HEK293 (cell line): ENCODE data around the gene TPH1.

Experiments
- CTCF ChIA-PET: fragments of 350-600 bp; formaldehyde crosslinking; extraction: SDS; loops from one replicate; lab custom pipeline; 2021; ENCODE audit warnings: antibody characterized with exemption; lab: Yijun Ruan, JAX
- POLR2A ChIA-PET: fragments of 300-600 bp; formaldehyde crosslinking; extraction: SDS; loops from one replicate; lab custom pipeline; 2020; ENCODE audit warnings: antibody characterized with exemption, inconsistent platforms; lab: Yijun Ruan, JAX
- H3K27ac ChIP-seq: fragments of 200-500 bp; sonication (Bioruptor generic); 2 replicates; pipeline ENCODE4 v1.5.1; 2014; ENCODE audit warnings: low read depth, low read length, control low read depth, inconsistent platforms; ENCODE audit errors: extremely low read depth
- H3K36me3 ChIP-seq, 2 experiments: fragments of 200-500 bp in 1 of 2; sonication (Bioruptor generic) in 1 of 2; 1 replicate in 1 of 2; 2 replicates in 1 of 2; pipeline ENCODE4 v1.5.1; 2014 to 2017; ENCODE audit warnings: inconsistent platforms in 2 of 2, low read length in 2 of 2; ENCODE audit not compliant: control insufficient read depth in 2 of 2, insufficient read depth in 1 of 2
- H3K4me1 ChIP-seq: fragments of 200-500 bp; sonication (Bioruptor generic); 2 replicates; pipeline ENCODE4 v1.5.1; 2014; ENCODE audit warnings: mild to moderate bottlenecking, low read length, inconsistent platforms; ENCODE audit not compliant: control insufficient read depth, insufficient read depth
- H3K4me3 ChIP-seq: 2 replicates; pipeline ENCODE4 v1.5.1; 2011; ENCODE audit warnings: low read depth, mild to moderate bottlenecking, control low read depth, low read length, moderate library complexity
- H3K9me3 ChIP-seq: fragments of 200-500 bp; sonication (Bioruptor generic); 2 replicates; pipeline ENCODE4 v1.5.1; 2014; ENCODE audit warnings: low read depth, low read length, inconsistent platforms; ENCODE audit not compliant: control insufficient read depth, insufficient read depth
- GLIS1 ChIP-seq: fragments of 450-650 bp; formaldehyde crosslinking; IDR thresholded peaks from 2 replicates; pipeline ENCODE4 v1.5.1; 2016; ENCODE audit warnings: missing biosample characterization, missing genetic modification characterization
- GLIS2 ChIP-seq: fragments of 450-650 bp; formaldehyde crosslinking; IDR thresholded peaks from 2 replicates; pipeline ENCODE4 v1.5.1; 2016; ENCODE audit warnings: missing biosample characterization, missing genetic modification characterization
- HIC1 ChIP-seq: fragments of 450-650 bp; formaldehyde crosslinking; IDR thresholded peaks from 2 replicates; pipeline ENCODE4 v1.5.1; 2016; ENCODE audit warnings: missing biosample characterization, missing genetic modification characterization
- IKZF3 ChIP-seq: fragments of 450-650 bp; IDR thresholded peaks from 2 replicates; pipeline ENCODE4 v1.5.0; 2018; ENCODE audit warnings: missing biosample characterization, mild to moderate bottlenecking, missing genetic modification characterization, moderate library complexity
- KLF8 ChIP-seq: fragments of 450-650 bp; formaldehyde crosslinking; IDR thresholded peaks from 2 replicates; pipeline ENCODE4 v1.5.1; 2016; ENCODE audit warnings: missing biosample characterization, missing genetic modification characterization
- MZF1 ChIP-seq: fragments of 450-650 bp; formaldehyde crosslinking; IDR thresholded peaks from 2 replicates; pipeline ENCODE4 v1.5.1; 2017; ENCODE audit warnings: missing biosample characterization, missing genetic modification characterization, borderline replicate concordance
- SETDB1 ChIP-seq: IDR thresholded peaks from one replicate; pipeline ENCODE4 v1.6.1; 2017; ENCODE audit warnings: mild to moderate bottlenecking, low read length, moderate library complexity, mixed read lengths; ENCODE audit not compliant: insufficient read length
- SP2 ChIP-seq: fragments of 450-650 bp; formaldehyde crosslinking; IDR thresholded peaks from 2 replicates; pipeline ENCODE4 v1.5.1; 2016; ENCODE audit warnings: missing biosample characterization, missing genetic modification characterization
- SP3 ChIP-seq: fragments of 450-650 bp; formaldehyde crosslinking; IDR thresholded peaks from 2 replicates; pipeline ENCODE4 v1.5.1; 2016; ENCODE audit warnings: missing biosample characterization, missing genetic modification characterization
- ZBTB20 ChIP-seq: fragments of 450-650 bp; formaldehyde crosslinking; IDR thresholded peaks from 2 replicates; pipeline ENCODE4 v1.5.1; 2016; ENCODE audit warnings: missing biosample characterization, missing genetic modification characterization
- ZBTB44 ChIP-seq: fragments of 450-650 bp; IDR thresholded peaks from 2 replicates; pipeline ENCODE4 v1.5.1; 2018; ENCODE audit warnings: missing biosample characterization, mild to moderate bottlenecking, missing genetic modification characterization
- ZFP3 ChIP-seq: fragments of 450-650 bp; formaldehyde crosslinking; IDR thresholded peaks from 2 replicates; pipeline ENCODE4 v1.5.1; 2016; ENCODE audit warnings: low read depth, missing biosample characterization, missing genetic modification characterization
- ZFP41 ChIP-seq: fragments of 450-650 bp; formaldehyde crosslinking; IDR thresholded peaks from 2 replicates; pipeline ENCODE4 v1.5.1; 2016; ENCODE audit warnings: missing biosample characterization, missing genetic modification characterization, borderline replicate concordance
- ZNF324 ChIP-seq: fragments of 450-650 bp; formaldehyde crosslinking; IDR thresholded peaks from 2 replicates; pipeline ENCODE4 v1.5.1; 2016; ENCODE audit warnings: missing biosample characterization, missing genetic modification characterization
- ZNF394 ChIP-seq: fragments of 450-650 bp; formaldehyde crosslinking; IDR thresholded peaks from 2 replicates; pipeline ENCODE4 v1.5.1; 2016; ENCODE audit warnings: missing biosample characterization, missing genetic modification characterization, mild to moderate bottlenecking, moderate library complexity, borderline replicate concordance
- ZNF561 ChIP-seq: fragments of 450-650 bp; IDR thresholded peaks from 2 replicates; pipeline ENCODE4 v1.5.1; 2018; ENCODE audit warnings: missing biosample characterization, missing genetic modification characterization, borderline replicate concordance
- ZNF600 ChIP-seq: fragments of 450-650 bp; formaldehyde crosslinking; IDR thresholded peaks from 2 replicates; pipeline ENCODE4 v1.5.1; 2016; ENCODE audit warnings: missing biosample characterization, missing genetic modification characterization
- ZNF660 ChIP-seq: fragments of 450-650 bp; IDR thresholded peaks from 2 replicates; pipeline ENCODE4 v1.5.1; 2018; ENCODE audit warnings: missing biosample characterization, mild to moderate bottlenecking, missing genetic modification characterization
- ZNF843 ChIP-seq: fragments of 450-650 bp; formaldehyde crosslinking; IDR thresholded peaks from 2 replicates; pipeline ENCODE4 v1.5.1; 2016; ENCODE audit warnings: missing biosample characterization, missing genetic modification characterization
- TF ChIP-seq, protein P1 (sequence below): fragments of 450-650 bp; formaldehyde crosslinking; IDR thresholded peaks from 2 replicates; pipeline ENCODE4 v1.5.1; 2017; ENCODE audit warnings: missing biosample characterization, missing genetic modification characterization
- TF ChIP-seq, protein P2 (sequence below): fragments of 450-650 bp; formaldehyde crosslinking; IDR thresholded peaks from 2 replicates; pipeline ENCODE4 v1.5.1; 2016; ENCODE audit warnings: missing biosample characterization, missing genetic modification characterization
- TF ChIP-seq, protein P3 (sequence below): fragments of 450-650 bp; formaldehyde crosslinking; optimal IDR thresholded peaks from 2 replicates; pipeline ENCODE3; 2016; ENCODE audit warnings: missing biosample characterization, mild to moderate bottlenecking, missing genetic modification characterization
- TF ChIP-seq, protein P4 (sequence below): fragments of 450-650 bp; formaldehyde crosslinking; IDR thresholded peaks from 2 replicates; pipeline ENCODE4 v1.5.1; 2016; ENCODE audit warnings: missing biosample characterization, missing genetic modification characterization

TPH1 gene

DNA sequence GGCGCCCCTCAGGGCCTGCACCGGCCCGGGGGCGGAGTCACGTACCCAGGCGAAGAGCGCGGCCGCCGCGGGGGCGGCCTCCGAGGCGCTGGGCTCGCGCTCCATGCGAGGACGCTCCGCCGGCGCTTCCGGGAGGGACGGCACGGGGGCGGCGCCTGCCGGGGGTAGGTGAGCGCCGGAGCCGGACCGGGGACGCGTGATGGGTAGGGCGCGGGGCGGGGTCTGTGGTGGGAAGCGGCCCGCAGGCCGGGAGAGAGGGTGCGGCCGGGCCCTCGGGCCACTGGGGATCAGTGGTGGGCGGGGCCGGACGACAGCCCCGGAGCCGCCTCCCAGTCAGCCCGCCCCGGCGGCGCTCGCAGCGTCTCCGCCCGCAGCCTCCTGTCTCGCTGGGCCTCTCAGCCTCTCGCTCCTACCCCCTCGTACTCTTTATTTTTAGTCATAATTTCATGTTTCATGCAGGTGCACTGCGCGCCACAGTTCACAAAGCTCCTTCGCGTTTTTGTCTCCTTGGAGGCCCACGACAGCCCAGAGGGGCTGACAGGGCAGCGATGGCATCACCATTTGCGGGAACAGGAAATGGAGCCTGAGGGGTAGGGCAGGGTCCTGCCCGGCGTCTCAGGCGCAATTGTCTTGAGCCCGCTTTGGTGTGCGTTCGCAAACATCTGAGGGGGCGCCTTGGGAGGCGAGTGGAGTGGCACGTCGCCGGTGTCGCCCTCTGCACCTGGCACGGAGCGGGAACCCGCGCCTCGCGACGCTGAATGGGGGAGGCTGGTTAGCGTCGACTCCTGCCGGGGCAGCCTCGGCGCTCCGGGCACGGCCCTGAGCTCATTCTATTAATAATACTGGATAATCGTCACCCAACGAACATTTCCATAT lies 32.9 kb downstream of the TPH1 start, which contains the start of gene SERGEF:
TSS of gene SERGEF (minus strand) at position 142 of the 876 bp plus-strand sequence. CDS start at position 105, 37 bp downstream.
- CTCF ChIA-PET, result interaction anchor here (0.6 to 1.5 kb wide), 8 partner anchors 22 to 1596 kb away, joined by 3 to 7 read pairs (median 4); no protein-coding TSS in a partner anchor
- peak within 1 kb of the TSS; percentile 60; the same call in 1 of the 2 replicates for H3K27ac ChIP-seq
- no peaks in the 10 kb centered on the region for H3K4me1 ChIP-seq
- H3K36me3 ChIP-seq, result no peaks in the 10 kb centered on the region
- H3K9me3 ChIP-seq, result no peaks in the 10 kb centered on the region
- peak within 1 kb of the TSS; percentile 72 for H3K4me3 ChIP-seq
- POLR2A ChIA-PET, result interaction anchor here (0.6 to 1.1 kb wide), 3 partner anchors 93 to 269 kb away, joined by 3 read pairs; partner anchors contain the start of gene SAAL1
- no peak for TF ChIP-seq ZNF843 (tag by site-specific recombination)
- TF ChIP-seq ZNF660, result peak; percentile 59
- TF ChIP-seq ZFP3, result no peak
- TF ChIP-seq MZF1 (tag by site-specific recombination), result no peak
- TF ChIP-seq ZNF600 (tag by site-specific recombination), result peak; percentile 67
- TF ChIP-seq GLIS2 (tag by site-specific recombination), result peak; percentile 65
- peak; percentile 49; the same call in 1 of the 2 replicates for TF ChIP-seq ZNF561 (tag by site-specific recombination)
- TF ChIP-seq ZNF324 (tag by site-specific recombination), result no peak
- TF ChIP-seq, protein P1, sequence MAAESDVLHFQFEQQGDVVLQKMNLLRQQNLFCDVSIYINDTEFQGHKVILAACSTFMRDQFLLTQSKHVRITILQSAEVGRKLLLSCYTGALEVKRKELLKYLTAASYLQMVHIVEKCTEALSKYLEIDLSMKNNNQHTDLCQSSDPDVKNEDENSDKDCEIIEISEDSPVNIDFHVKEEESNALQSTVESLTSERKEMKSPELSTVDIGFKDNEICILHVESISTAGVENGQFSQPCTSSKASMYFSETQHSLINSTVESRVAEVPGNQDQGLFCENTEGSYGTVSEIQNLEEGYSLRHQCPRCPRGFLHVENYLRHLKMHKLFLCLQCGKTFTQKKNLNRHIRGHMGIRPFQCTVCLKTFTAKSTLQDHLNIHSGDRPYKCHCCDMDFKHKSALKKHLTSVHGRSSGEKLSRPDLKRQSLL, result peak; percentile 91
- peak; percentile 71 for TF ChIP-seq ZBTB20 (tag by site-specific recombination)
- TF ChIP-seq ZNF394 (tag by site-specific recombination), result no peak
- TF ChIP-seq SP3 (tag by site-specific recombination), result peak; percentile 48
- TF ChIP-seq, protein P2, sequence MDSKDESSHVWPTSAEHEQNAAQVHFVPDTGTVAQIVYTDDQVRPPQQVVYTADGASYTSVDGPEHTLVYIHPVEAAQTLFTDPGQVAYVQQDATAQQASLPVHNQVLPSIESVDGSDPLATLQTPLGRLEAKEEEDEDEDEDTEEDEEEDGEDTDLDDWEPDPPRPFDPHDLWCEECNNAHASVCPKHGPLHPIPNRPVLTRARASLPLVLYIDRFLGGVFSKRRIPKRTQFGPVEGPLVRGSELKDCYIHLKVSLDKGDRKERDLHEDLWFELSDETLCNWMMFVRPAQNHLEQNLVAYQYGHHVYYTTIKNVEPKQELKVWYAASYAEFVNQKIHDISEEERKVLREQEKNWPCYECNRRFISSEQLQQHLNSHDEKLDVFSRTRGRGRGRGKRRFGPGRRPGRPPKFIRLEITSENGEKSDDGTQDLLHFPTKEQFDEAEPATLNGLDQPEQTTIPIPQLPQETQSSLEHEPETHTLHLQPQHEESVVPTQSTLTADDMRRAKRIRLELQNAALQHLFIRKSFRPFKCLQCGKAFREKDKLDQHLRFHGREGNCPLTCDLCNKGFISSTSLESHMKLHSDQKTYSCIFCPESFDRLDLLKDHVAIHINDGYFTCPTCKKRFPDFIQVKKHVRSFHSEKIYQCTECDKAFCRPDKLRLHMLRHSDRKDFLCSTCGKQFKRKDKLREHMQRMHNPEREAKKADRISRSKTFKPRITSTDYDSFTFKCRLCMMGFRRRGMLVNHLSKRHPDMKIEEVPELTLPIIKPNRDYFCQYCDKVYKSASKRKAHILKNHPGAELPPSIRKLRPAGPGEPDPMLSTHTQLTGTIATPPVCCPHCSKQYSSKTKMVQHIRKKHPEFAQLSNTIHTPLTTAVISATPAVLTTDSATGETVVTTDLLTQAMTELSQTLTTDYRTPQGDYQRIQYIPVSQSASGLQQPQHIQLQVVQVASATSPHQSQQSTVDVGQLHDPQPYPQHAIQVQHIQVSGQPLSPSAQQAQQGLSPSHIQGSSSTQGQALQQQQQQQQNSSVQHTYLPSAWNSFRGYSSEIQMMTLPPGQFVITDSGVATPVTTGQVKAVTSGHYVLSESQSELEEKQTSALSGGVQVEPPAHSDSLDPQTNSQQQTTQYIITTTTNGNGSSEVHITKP (tag by site-specific recombination), result no peak
- TF ChIP-seq, protein P3, sequence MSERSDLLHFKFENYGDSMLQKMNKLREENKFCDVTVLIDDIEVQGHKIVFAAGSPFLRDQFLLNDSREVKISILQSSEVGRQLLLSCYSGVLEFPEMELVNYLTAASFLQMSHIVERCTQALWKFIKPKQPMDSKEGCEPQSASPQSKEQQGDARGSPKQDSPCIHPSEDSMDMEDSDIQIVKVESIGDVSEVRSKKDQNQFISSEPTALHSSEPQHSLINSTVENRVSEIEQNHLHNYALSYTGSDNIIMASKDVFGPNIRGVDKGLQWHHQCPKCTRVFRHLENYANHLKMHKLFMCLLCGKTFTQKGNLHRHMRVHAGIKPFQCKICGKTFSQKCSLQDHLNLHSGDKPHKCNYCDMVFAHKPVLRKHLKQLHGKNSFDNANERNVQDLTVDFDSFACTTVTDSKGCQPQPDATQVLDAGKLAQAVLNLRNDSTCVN (tag by site-specific recombination), result peak; percentile 73
- TF ChIP-seq, protein P4, sequence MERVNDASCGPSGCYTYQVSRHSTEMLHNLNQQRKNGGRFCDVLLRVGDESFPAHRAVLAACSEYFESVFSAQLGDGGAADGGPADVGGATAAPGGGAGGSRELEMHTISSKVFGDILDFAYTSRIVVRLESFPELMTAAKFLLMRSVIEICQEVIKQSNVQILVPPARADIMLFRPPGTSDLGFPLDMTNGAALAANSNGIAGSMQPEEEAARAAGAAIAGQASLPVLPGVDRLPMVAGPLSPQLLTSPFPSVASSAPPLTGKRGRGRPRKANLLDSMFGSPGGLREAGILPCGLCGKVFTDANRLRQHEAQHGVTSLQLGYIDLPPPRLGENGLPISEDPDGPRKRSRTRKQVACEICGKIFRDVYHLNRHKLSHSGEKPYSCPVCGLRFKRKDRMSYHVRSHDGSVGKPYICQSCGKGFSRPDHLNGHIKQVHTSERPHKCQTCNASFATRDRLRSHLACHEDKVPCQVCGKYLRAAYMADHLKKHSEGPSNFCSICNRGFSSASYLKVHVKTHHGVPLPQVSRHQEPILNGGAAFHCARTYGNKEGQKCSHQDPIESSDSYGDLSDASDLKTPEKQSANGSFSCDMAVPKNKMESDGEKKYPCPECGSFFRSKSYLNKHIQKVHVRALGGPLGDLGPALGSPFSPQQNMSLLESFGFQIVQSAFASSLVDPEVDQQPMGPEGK (tag by site-specific recombination), result peak; percentile 42
- peak; percentile 45; the same call in 1 of the 2 replicates for TF ChIP-seq IKZF3 (tag by site-specific recombination)
- TF ChIP-seq ZBTB44, result no peak
- no peak for TF ChIP-seq SETDB1
- TF ChIP-seq SP2 (tag by site-specific recombination), result peak; percentile 56
- TF ChIP-seq ZFP41 (tag by site-specific recombination), result no peak
- peak; percentile 76; the same call in 1 of the 2 replicates for TF ChIP-seq HIC1
- peak; percentile 55 for TF ChIP-seq GLIS1 (tag by site-specific recombination)
- peak; percentile 65 for TF ChIP-seq KLF8 (tag by site-specific recombination)
